Measurements from ENCODE around the gene CYB561A3.

Gene CYB561A3

GRCh38 chr11:61303725-61304124 is 58.0 kb downstream of the CYB561A3 start:
- Mint-ChIP-seq H3K4me3 (no peak overlapping the region), H3K27ac (no peak overlapping the region), H3K27me3 (ENCODE audit: low read depth) (no peaks in the 10 kb centered on the region), H3K9me3 (no peaks in the 10 kb centered on the region), H3K36me3 (ENCODE audit: low read depth) (peaks cover 43% of the 10 kb centered on the region), H3K4me1 (ENCODE audit: low read depth) (peaks cover 3% of the 10 kb centered on the region)
- DNase-seq (ENCODE audit: low spot score) = no peak

- H3K36me3 Mint-ChIP-seq (ENCODE audit: low read depth) = peaks cover 51% of the 10 kb centered on the region
- no peak overlapping the region for H3K27ac Mint-ChIP-seq
- peaks cover 15% of the 10 kb centered on the region for H3K4me1 Mint-ChIP-seq (ENCODE audit: low read depth)
Observed at GRCh38 chr11:61302550-61302949, 59.1 kb downstream of the CYB561A3 start.

More at GRCh38 chr11:61302550-61302949, 59.1 kb downstream of the CYB561A3 start:
- H3K27me3 Mint-ChIP-seq (ENCODE audit: low read depth) = no peaks in the 10 kb centered on the region
- no peak for DNase-seq (ENCODE audit: low spot score)
- no peaks in the 10 kb centered on the region for H3K9me3 Mint-ChIP-seq
- H3K4me3 Mint-ChIP-seq = no peak overlapping the region

All from T-helper 2 cell treated with Interferon-gamma antibody and Interleukin-4, amounts not matched to agents 5 μg/mL and 100 μg/mL, for 36 hours (primary cell).